GM19372 (cell line): Measurements from ENCODE around the gene SPO11.
"Not testable (repeated sequence)": the region's sequence is repeated elsewhere in the genome, so short reads cannot be mapped to it uniquely, and the experiment has no call there.

ENCODE experiments used
- ATAC-seq: cut with Tn5 transposase; IDR thresholded peaks from one replicate; pipeline ENCODE4 v1.9.1; 2021; ENCODE audit warnings: mild to moderate bottlenecking, low read depth, moderate library complexity; ENCODE audit not compliant: unreplicated experiment

Gene SPO11

GRCh38 chr20:57332105-57333089 is 2.8 kb downstream of the SPO11 start:
- no peak for ATAC-seq

- no peak for ATAC-seq
Observed at GRCh38 chr20:57335392-57335791, 5.8 kb downstream of the SPO11 start.

GRCh38 chr20:57341663-57342062 is 12.1 kb downstream of the SPO11 start:
- ATAC-seq = no peak

- ATAC-seq = no peak
Observed at GRCh38 chr20:57342829-57343228, 13.2 kb downstream of the SPO11 start.

GRCh38 chr20:57346477-57346876 is 16.9 kb downstream of the SPO11 start:
- no peak for ATAC-seq

- no peak for ATAC-seq
Observed at GRCh38 chr20:57347393-57347792, 17.8 kb downstream of the SPO11 start.

GRCh38 chr20:57348200-57348921 is 18.8 kb downstream of the SPO11 start:
- not testable (repeated sequence) for ATAC-seq

GRCh38 chr20:57348922-57349574 is 19.4 kb downstream of the SPO11 start:
- ATAC-seq = not testable (repeated sequence)

GRCh38 chr20:57350081-57350710 is 20.6 kb downstream of the SPO11 start:
- no peak for ATAC-seq

GRCh38 chr20:57350726-57351041 is 21.1 kb downstream of the SPO11 start:
- ATAC-seq = not testable (repeated sequence)

- peak; percentile 74 for ATAC-seq
Observed at GRCh38 chr20:57351042-57351783, 21.6 kb downstream of the SPO11 start, which contains the start of gene RAE1. RAE1 (plus strand) TSS chr20:57351255; CDS start chr20:57354039, 2,784 bp downstream.

- ATAC-seq = no peak
Observed at GRCh38 chr20:57352305-57352704, 22.7 kb downstream of the SPO11 start.

GRCh38 chr20:57353351-57353750 is 23.7 kb downstream of the SPO11 start:
- no peak for ATAC-seq

GRCh38 chr20:57361517-57361916 is 31.9 kb downstream of the SPO11 start:
- no peak for ATAC-seq

GRCh38 chr20:57364451-57364850 is 34.8 kb downstream of the SPO11 start:
- ATAC-seq = no peak

GRCh38 chr20:57369596-57369995 is 40.0 kb downstream of the SPO11 start:
- ATAC-seq = no peak

GRCh38 chr20:57370316-57370715 is 40.7 kb downstream of the SPO11 start:
- no peak for ATAC-seq

- no peak for ATAC-seq
Observed at GRCh38 chr20:57371363-57371762, 41.8 kb downstream of the SPO11 start.

GRCh38 chr20:57372157-57372556 is 42.6 kb downstream of the SPO11 start:
- no peak for ATAC-seq
